NCI-H748 treated with DMSO at 0.1 percent for 48 hours (cell line): ENCODE results near the gene SLC7A11.
A peak's percentile ranks its signal among the peaks of the same experiment; 100 is the strongest.

ENCODE experiments used
- DNase-seq: peaks from one replicate; lab custom pipeline; 2025; lab: John Stamatoyannopoulos, UW

Gene SLC7A11

GRCh38 chr4:138161351-138161750 lies 80.8 kb downstream of the SLC7A11 start:
- DNase-seq = no peak

- DNase-seq = no peak
Observed at GRCh38 chr4:138158746-138159297, 83.3 kb downstream of the SLC7A11 start.

- DNase-seq = no peak
Observed at GRCh38 chr4:138140879-138141278, 101.3 kb downstream of the SLC7A11 start.

- peak; percentile 43 for DNase-seq
Observed at GRCh38 chr4:138138774-138139173, 103.4 kb downstream of the SLC7A11 start.

GRCh38 chr4:138135610-138136009 lies 106.5 kb downstream of the SLC7A11 start:
- DNase-seq = no peak

- no peak for DNase-seq
Observed at GRCh38 chr4:138118270-138118669, 123.9 kb downstream of the SLC7A11 start.

- DNase-seq = no peak
Observed at GRCh38 chr4:138115053-138115452, 127.1 kb downstream of the SLC7A11 start.

GRCh38 chr4:138114434-138114833 lies 127.7 kb downstream of the SLC7A11 start:
- no peak for DNase-seq
